GM21367 (cell line): ENCODE data around the gene LDHD.

ENCODE experiments used
- ATAC-seq: cut with Tn5 transposase; IDR thresholded peaks from one replicate; pipeline ENCODE4 v1.9.1; 2021; ENCODE audit not compliant: unreplicated experiment

Gene LDHD

DNA sequence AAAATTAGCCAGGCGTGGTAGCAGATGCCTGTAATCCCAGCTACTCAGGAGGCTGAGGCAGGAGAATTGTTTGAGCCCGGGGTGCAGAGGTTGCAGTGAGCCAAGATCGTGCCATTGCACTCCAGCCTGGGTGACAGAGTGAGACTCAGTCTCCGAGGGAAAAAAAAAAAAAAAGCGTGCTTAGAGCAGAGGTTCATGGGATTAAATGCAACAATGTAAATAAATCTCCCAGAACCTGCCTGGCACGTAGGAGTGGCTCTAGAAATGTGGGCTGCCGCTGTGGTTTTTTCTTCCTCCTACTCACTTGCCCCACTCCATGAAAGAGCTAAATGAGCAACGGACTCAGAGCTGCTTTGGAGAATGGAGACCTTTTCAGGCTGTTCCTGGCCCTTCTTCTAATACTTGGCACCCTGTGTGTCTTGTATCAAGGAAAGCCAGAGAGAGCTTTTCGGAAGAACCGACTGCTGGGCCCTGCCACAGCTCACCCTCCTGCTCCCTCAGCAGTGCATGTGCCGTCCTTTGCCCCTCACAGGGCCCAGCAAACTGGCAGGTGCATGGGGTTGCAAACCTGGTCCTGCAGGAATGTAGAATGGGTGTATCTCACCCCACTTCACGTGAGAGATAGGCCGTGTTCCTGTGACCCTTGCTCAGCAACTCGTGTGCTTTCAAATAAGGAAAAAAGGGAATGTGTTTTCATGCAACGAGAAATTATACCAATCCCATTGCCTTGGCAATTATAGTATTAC is 52.0 kb downstream of the LDHD start:
- ATAC-seq = no peak

- no peak for ATAC-seq
Measured at GRCh38 chr16:75063549-75064088, 53.0 kb downstream of the LDHD start.

- no peak for ATAC-seq
Measured at GRCh38 chr16:75062976-75063346, 53.6 kb downstream of the LDHD start.

GRCh38 chr16:75062135-75062975 is 54.2 kb downstream of the LDHD start:
- ATAC-seq = no peak
